Type B pancreatic cell (in vitro differentiated cells): ENCODE results near the gene GRIK4. TPM values are rescaled to one million over a fixed set of nuclear protein-coding genes. Genes with fewer than 3 reads are reported as not detected.

Source experiments
- DNase-seq: peaks from one replicate; pipeline ENCODE4 v3.0.0; 2021; ENCODE audit warnings: mixed read lengths; ENCODE audit not compliant: unreplicated experiment; ENCODE audit errors: extremely low spot score
- H3K27ac Mint-ChIP-seq: 2 replicates; pipeline ENCODE4 v1.8.0; 2021; ENCODE audit warnings: mild to moderate bottlenecking, mixed read lengths
- H3K27me3 Mint-ChIP-seq: 2 replicates; pipeline ENCODE4 v1.8.0; 2021; ENCODE audit warnings: mixed read lengths
- H3K36me3 Mint-ChIP-seq: 2 replicates; pipeline ENCODE4 v1.8.0; 2021; ENCODE audit warnings: mixed read lengths
- H3K4me1 Mint-ChIP-seq: one replicate; pipeline ENCODE4 v1.8.0; 2021; ENCODE audit warnings: mixed read lengths; ENCODE audit not compliant: unreplicated experiment
- H3K4me3 Mint-ChIP-seq: 2 replicates; pipeline ENCODE4 v1.8.0; 2021; ENCODE audit warnings: mild to moderate bottlenecking, mixed read lengths
- H3K9me3 Mint-ChIP-seq: 2 replicates; pipeline ENCODE4 v1.8.0; 2021; ENCODE audit warnings: mixed read lengths
- CTCF ChIP-seq: fragments of 200-600 bp; sonication (generic); conservative IDR thresholded peaks from 2 replicates; pipeline ENCODE4 v1.5.0; 2021; ENCODE audit warnings: antibody characterized with exemption, mild to moderate bottlenecking
- total RNA-seq: library from RNA; stranded (reverse); gene quantifications from 2 replicates; pipeline ENCODE4 v1.2.1, GENCODE V29; 2021; ENCODE audit warnings: low replicate concordance

GRIK4 gene
- total RNA-seq, 1 donor from 2014 or later = 0.72 TPM

GRCh38 chr11:120536091-120536796 is 24.7 kb downstream of the GRIK4 start:
- Mint-ChIP-seq H3K4me3 (no peak overlapping the region), H3K9me3 (no peaks in the 10 kb centered on the region), H3K36me3 (no peaks in the 10 kb centered on the region), H3K27ac (no peak overlapping the region), H3K4me1 (peaks cover 19% of the 10 kb centered on the region), H3K27me3 (peaks cover 40% of the 10 kb centered on the region)
- no peak for TF ChIP-seq CTCF
- DNase-seq = no peak

- Mint-ChIP-seq H3K36me3 (no peaks in the 10 kb centered on the region), H3K4me3 (no peak overlapping the region), H3K4me1 (peaks cover 19% of the 10 kb centered on the region), H3K27ac (no peak overlapping the region), H3K27me3 (peaks cover 36% of the 10 kb centered on the region), H3K9me3 (no peaks in the 10 kb centered on the region)
- no peak for TF ChIP-seq CTCF
- no peak for DNase-seq
Measured at GRCh38 chr11:120536797-120537169, 25.2 kb downstream of the GRIK4 start.

- Mint-ChIP-seq H3K27me3 (peaks cover 28% of the 10 kb centered on the region), H3K9me3 (no peaks in the 10 kb centered on the region), H3K4me3 (no peak overlapping the region), H3K4me1 (peaks cover 13% of the 10 kb centered on the region), H3K36me3 (no peaks in the 10 kb centered on the region), H3K27ac (no peak overlapping the region)
- TF ChIP-seq CTCF = no peak
- no peak for DNase-seq
Measured at GRCh38 chr11:120537996-120538395, 26.4 kb downstream of the GRIK4 start.

GRCh38 chr11:120538707-120539106 is 27.2 kb downstream of the GRIK4 start:
- no peak for TF ChIP-seq CTCF
- DNase-seq = no peak
- no peaks in the 10 kb centered on the region for H3K9me3 Mint-ChIP-seq
- no peak overlapping the region for H3K27ac Mint-ChIP-seq
- H3K27me3 Mint-ChIP-seq = peaks cover 28% of the 10 kb centered on the region
- H3K36me3 Mint-ChIP-seq = no peaks in the 10 kb centered on the region
- H3K4me3 Mint-ChIP-seq = no peak overlapping the region
- H3K4me1 Mint-ChIP-seq = peaks cover 13% of the 10 kb centered on the region

GRCh38 chr11:120539667-120540369 is 28.3 kb downstream of the GRIK4 start:
- DNase-seq = no peak
- no peak overlapping the region for H3K27ac Mint-ChIP-seq
- peaks cover 23% of the 10 kb centered on the region for H3K27me3 Mint-ChIP-seq

More at GRCh38 chr11:120539667-120540369, 28.3 kb downstream of the GRIK4 start:
- H3K36me3 Mint-ChIP-seq = no peaks in the 10 kb centered on the region
- TF ChIP-seq CTCF = no peak
- no peak overlapping the region for H3K4me3 Mint-ChIP-seq
- no peaks in the 10 kb centered on the region for H3K9me3 Mint-ChIP-seq
- peaks cover 13% of the 10 kb centered on the region for H3K4me1 Mint-ChIP-seq
